ENCODE measurements around the gene EFNA2. TPM values are rescaled to one million over a fixed set of nuclear protein-coding genes. Genes with fewer than 3 reads are reported as not detected.
"Not testable (repeated sequence)": the region's sequence is repeated elsewhere in the genome, so short reads cannot be mapped to it uniquely, and the experiment has no call there.

The EFNA2 gene
- total RNA-seq, 2 donors from 2014 or later = not detected

- peaks cover 33% of the 10 kb centered on the region for H3K4me1 Mint-ChIP-seq (ENCODE audit: low read depth)
- H3K27ac Mint-ChIP-seq = peak overlapping the region; percentile 54
- no peaks in the 10 kb centered on the region for H3K27me3 Mint-ChIP-seq (ENCODE audit: low read depth)
- peaks cover 2% of the 10 kb centered on the region in 2 donors for H3K36me3 Mint-ChIP-seq (ENCODE audit: insufficient read depth in 2 of 2)
- H3K4me3 Mint-ChIP-seq = peak overlapping the region; percentile 75 to 79
- ATAC-seq (replicated peaks in 1 of 2) (no peak), DNase-seq (peak in 1 of 2 donors; percentile 42)
- H3K9me3 Mint-ChIP-seq = no peaks in the 10 kb centered on the region
Observed at GRCh38 chr19:1244693-1245451, 40.8 kb upstream of the EFNA2 start.

- no peaks in the 10 kb centered on the region for H3K9me3 Mint-ChIP-seq
- H3K27me3 Mint-ChIP-seq (ENCODE audit: low read depth) = no peaks in the 10 kb centered on the region
- DNase-seq (no peak), ATAC-seq (replicated peaks in 1 of 2) (no peak)
- no peak overlapping the region for H3K4me3 Mint-ChIP-seq
- peaks cover 2% of the 10 kb centered on the region in 2 donors for H3K36me3 Mint-ChIP-seq (ENCODE audit: insufficient read depth in 2 of 2)
- H3K27ac Mint-ChIP-seq = no peak overlapping the region
- peaks cover 31% of the 10 kb centered on the region for H3K4me1 Mint-ChIP-seq (ENCODE audit: low read depth)
Observed at GRCh38 chr19:1245494-1246264, 40.0 kb upstream of the EFNA2 start.

GRCh38 chr19:1246265-1247087, 39.2 kb upstream of the EFNA2 start:
- not testable (repeated sequence) for H3K36me3 Mint-ChIP-seq (ENCODE audit: insufficient read depth in 2 of 2); ATAC-seq (replicated peaks in 1 of 2); DNase-seq; H3K27ac Mint-ChIP-seq; H3K9me3 Mint-ChIP-seq; H3K4me3 Mint-ChIP-seq; H3K27me3 Mint-ChIP-seq (ENCODE audit: low read depth)
- peaks cover 23% of the 10 kb centered on the region for H3K4me1 Mint-ChIP-seq (ENCODE audit: low read depth)

- no peaks in the 10 kb centered on the region for H3K9me3 Mint-ChIP-seq
- peak overlapping the region in 1 of 2 donors; percentile 60 for H3K4me3 Mint-ChIP-seq
- ATAC-seq (replicated peaks in 1 of 2) = no peak
- peaks cover 15% of the 10 kb centered on the region for H3K4me1 Mint-ChIP-seq (ENCODE audit: low read depth)
- H3K27ac Mint-ChIP-seq = no peak overlapping the region
- H3K36me3 Mint-ChIP-seq (ENCODE audit: insufficient read depth in 2 of 2) = peaks cover 8 to 9% of the 10 kb centered on the region in 2 donors
- DNase-seq = no peak
- no peaks in the 10 kb centered on the region for H3K27me3 Mint-ChIP-seq (ENCODE audit: low read depth)
Observed at GRCh38 chr19:1247748-1248138, 37.9 kb upstream of the EFNA2 start.

- ATAC-seq (replicated peaks in 1 of 2) = peak; percentile 27 to 36
- Mint-ChIP-seq H3K27ac (peak within 1 kb of the TSS; percentile 81), H3K4me3 (peak within 1 kb of the TSS; percentile 77 to 81), H3K27me3 (ENCODE audit: low read depth) (no peaks in the 10 kb centered on the region), H3K36me3 (ENCODE audit: insufficient read depth in 2 of 2) (peaks cover 8 to 10% of the 10 kb centered on the region in 2 donors), H3K4me1 (ENCODE audit: low read depth) (peaks cover 12% of the 10 kb centered on the region), H3K9me3 (no peaks in the 10 kb centered on the region)
- DNase-seq = peak; percentile 82 to 87
Observed at GRCh38 chr19:1248139-1248785, 37.4 kb upstream of the EFNA2 start, which contains the start of gene MIDN. Gene MIDN, plus strand, starts transcription at chr19:1248583. Its CDS starts 1,714 bp downstream, at chr19:1250297.

GRCh38 chr19:1248786-1249297, 36.8 kb upstream of the EFNA2 start:
- H3K9me3 Mint-ChIP-seq = no peaks in the 10 kb centered on the region
- H3K4me3 Mint-ChIP-seq = peak overlapping the region; percentile 77 to 81
- ATAC-seq (replicated peaks in 1 of 2) = peak; percentile 30 to 42
- H3K27ac Mint-ChIP-seq = no peak overlapping the region
- no peaks in the 10 kb centered on the region for H3K27me3 Mint-ChIP-seq (ENCODE audit: low read depth)
- peak; percentile 86 to 91 for DNase-seq
- H3K4me1 Mint-ChIP-seq (ENCODE audit: low read depth) = peaks cover 14% of the 10 kb centered on the region
- peaks cover 9 to 13% of the 10 kb centered on the region in 2 donors for H3K36me3 Mint-ChIP-seq (ENCODE audit: insufficient read depth in 2 of 2)

GRCh38 chr19:1249298-1249989, 36.2 kb upstream of the EFNA2 start:
- Mint-ChIP-seq H3K9me3 (no peaks in the 10 kb centered on the region), H3K4me1 (ENCODE audit: low read depth) (peaks cover 12% of the 10 kb centered on the region), H3K4me3 (peak overlapping the region; percentile 80 to 82), H3K36me3 (ENCODE audit: insufficient read depth in 2 of 2) (peaks cover 9 to 13% of the 10 kb centered on the region in 2 donors), H3K27ac (peak overlapping the region; percentile 94), H3K27me3 (ENCODE audit: low read depth) (no peaks in the 10 kb centered on the region)
- DNase-seq = peak; percentile 93 to 94
- ATAC-seq (replicated peaks in 1 of 2) = peak; percentile 55

- peaks cover 9 to 15% of the 10 kb centered on the region in 2 donors for H3K36me3 Mint-ChIP-seq (ENCODE audit: insufficient read depth in 2 of 2)
- H3K27ac Mint-ChIP-seq = peak overlapping the region; percentile 94
- DNase-seq (no peak), ATAC-seq (replicated peaks in 1 of 2) (no peak)
- peaks cover 13% of the 10 kb centered on the region for H3K4me1 Mint-ChIP-seq (ENCODE audit: low read depth)
- peak overlapping the region; percentile 80 to 82 for H3K4me3 Mint-ChIP-seq
- H3K27me3 Mint-ChIP-seq (ENCODE audit: low read depth) = no peaks in the 10 kb centered on the region
- no peaks in the 10 kb centered on the region for H3K9me3 Mint-ChIP-seq
Observed at GRCh38 chr19:1249990-1250436, 35.7 kb upstream of the EFNA2 start.

- H3K9me3 Mint-ChIP-seq = no peaks in the 10 kb centered on the region
- H3K4me1 Mint-ChIP-seq (ENCODE audit: low read depth) = peaks cover 16% of the 10 kb centered on the region
- no peak overlapping the region for H3K27ac Mint-ChIP-seq
- H3K4me3 Mint-ChIP-seq = peak overlapping the region; percentile 86 to 91
- peaks cover 9 to 18% of the 10 kb centered on the region in 2 donors for H3K36me3 Mint-ChIP-seq (ENCODE audit: insufficient read depth in 2 of 2)
- peak; percentile 49 to 53 for DNase-seq
- H3K27me3 Mint-ChIP-seq (ENCODE audit: low read depth) = no peaks in the 10 kb centered on the region
- no peak for ATAC-seq (replicated peaks in 1 of 2)
Observed at GRCh38 chr19:1250437-1251260, 35.0 kb upstream of the EFNA2 start.

GRCh38 chr19:1251330-1252220, 34.1 kb upstream of the EFNA2 start:
- Mint-ChIP-seq H3K27me3 (ENCODE audit: low read depth) (no peaks in the 10 kb centered on the region), H3K4me3 (peak overlapping the region; percentile 86 to 91), H3K27ac (peak overlapping the region; percentile 66), H3K36me3 (ENCODE audit: insufficient read depth in 2 of 2) (peaks cover 9 to 22% of the 10 kb centered on the region in 2 donors), H3K4me1 (ENCODE audit: low read depth) (peaks cover 16% of the 10 kb centered on the region), H3K9me3 (no peaks in the 10 kb centered on the region)
- ATAC-seq (replicated peaks in 1 of 2) (no peak), DNase-seq (peak; percentile 69 to 72)

Data from activated T-cell treated with anti-CD3 and anti-CD28 coated beads, Interleukin-2, amount 50 U/mL, for 72 hours (primary cell).